Stimulated activated naive CD4-positive, alpha-beta T cell (primary cell): Measurements from ENCODE around the gene CAMKK1.

Experiments
- DNase-seq, 6 experiments: peaks; one replicate each; lab custom pipeline; 2025; lab: John Stamatoyannopoulos, UW

The CAMKK1 gene

DNA sequence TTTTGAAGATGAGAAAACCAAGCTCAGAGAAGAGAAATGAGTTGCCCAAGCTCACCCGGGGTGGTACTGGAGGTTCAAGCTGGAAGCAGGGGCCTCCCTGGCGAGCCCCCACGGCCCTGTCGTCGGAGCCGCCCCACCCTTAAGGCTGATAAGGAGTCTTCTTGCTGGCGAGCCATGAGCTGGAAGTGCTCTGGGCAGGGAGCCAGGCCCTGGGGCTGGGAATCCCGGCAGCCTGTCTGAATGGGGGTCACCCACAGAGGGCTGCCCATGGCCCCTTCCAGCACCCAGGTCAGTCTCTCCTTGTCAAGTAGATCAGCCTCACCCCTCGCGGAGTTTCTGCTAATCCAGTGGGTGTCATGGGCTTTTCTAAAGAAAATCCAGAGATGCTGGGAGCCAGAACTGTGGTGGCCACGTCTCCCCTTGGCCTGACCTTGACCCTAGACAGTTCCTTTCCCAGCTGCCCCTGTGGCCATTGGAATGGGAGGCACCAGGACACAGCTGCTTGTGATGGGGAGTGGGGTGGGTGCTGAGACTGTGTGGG lies 24.6 kb upstream of the CAMKK1 start:
- DNase-seq, result no peak

DNA sequence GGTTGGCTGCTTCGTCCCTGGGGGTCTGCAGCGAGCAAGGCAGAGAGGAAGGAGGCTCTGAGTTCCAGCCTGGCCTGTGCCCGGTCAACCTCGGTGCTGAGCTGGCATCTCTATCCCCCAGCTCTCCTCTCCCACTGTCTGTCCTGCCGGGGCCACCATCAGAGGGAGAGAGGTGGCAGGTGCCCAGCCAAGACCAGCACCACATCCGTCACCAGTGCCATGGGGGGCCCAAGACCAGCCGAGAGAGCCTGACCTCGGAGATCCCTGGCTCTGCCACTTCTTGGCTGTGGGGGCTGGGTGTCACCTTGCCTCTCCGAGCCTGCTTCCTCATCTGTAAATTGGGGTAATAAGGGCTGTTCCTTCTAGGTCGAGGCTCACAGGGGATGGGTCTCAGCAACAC lies 24.0 kb upstream of the CAMKK1 start:
- no peak for DNase-seq

DNA sequence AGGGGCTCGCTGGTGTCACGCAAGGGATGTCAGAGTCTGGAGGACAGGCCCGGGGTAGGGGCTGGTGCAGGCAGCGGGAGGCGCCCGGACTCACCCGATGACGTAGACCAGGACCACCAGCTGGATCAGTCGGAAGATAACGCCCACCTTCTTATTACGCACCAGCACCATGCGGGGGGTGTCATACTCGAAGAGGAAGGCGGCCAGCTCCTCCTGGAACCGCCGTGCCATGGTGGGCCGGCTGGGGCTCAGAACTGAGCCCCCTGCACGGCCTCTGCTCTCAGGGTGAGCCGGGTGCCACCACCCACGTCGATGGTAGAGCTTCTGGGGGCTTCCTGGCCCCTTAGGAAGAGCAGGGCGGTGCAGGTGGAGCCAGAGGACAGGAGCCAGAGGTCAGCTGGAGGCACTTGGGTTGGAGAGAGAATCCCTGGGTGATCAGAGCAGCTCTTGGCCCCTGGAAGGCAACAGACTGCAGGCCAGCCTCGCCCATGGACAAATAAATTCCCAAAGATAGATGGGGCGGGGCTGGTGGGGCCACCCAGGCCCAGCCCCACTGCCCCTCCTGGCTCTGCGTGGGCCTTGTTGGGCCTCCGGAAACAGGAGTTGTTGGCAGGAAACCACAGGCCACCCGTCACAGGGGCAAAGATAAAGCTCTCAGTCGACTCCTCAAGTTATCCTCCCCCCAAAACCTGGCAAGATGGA lies 23.3 kb upstream of the CAMKK1 start, which contains the start of gene P2RX1:
Gene P2RX1 (minus strand): TSS at position 471 of the 702 bp plus-strand sequence. CDS start 240 bp downstream, at position 231.
- peak in 3 of 6 experiments; percentile 12 to 19 (median 12) for DNase-seq

DNA sequence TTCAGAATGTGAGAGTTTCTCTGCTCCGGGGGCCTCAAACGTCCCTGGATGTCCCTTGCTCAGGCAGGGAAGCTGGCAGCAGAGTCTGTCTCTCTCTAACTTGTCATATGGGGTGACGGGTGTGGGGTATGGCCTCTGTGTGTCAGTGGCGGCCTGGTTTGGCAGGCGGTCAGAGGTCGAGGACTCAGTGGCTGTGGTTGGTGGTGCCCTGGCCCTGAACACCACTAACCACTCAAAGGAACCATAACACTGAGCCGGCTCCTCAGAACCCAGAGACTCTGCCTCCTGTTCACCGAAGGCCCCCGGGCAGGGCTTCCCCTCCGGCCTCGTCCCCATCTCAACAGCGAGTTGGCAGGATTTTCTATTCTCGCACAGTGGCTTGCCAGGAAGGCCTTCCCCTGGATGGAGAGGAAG lies 22.7 kb upstream of the CAMKK1 start:
- DNase-seq, result no peak

DNA sequence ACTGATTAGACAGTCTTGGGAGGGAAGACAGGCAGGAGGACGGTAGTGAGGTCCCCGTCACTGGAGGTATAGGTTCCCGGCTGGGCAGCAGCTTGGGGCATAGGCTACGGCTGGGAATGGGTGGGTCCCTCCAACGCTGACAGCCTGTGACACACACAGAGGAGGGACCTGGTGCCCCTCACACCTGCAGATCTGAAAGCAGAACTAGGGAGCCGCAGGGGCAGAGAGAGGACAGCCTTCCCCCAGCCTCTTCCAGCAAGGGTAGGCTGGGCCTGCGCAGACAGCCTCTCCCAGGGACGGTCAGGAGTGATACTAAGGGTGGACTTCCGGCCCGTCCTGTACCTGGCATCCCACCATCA lies 21.4 kb upstream of the CAMKK1 start:
- DNase-seq, result no peak

DNA sequence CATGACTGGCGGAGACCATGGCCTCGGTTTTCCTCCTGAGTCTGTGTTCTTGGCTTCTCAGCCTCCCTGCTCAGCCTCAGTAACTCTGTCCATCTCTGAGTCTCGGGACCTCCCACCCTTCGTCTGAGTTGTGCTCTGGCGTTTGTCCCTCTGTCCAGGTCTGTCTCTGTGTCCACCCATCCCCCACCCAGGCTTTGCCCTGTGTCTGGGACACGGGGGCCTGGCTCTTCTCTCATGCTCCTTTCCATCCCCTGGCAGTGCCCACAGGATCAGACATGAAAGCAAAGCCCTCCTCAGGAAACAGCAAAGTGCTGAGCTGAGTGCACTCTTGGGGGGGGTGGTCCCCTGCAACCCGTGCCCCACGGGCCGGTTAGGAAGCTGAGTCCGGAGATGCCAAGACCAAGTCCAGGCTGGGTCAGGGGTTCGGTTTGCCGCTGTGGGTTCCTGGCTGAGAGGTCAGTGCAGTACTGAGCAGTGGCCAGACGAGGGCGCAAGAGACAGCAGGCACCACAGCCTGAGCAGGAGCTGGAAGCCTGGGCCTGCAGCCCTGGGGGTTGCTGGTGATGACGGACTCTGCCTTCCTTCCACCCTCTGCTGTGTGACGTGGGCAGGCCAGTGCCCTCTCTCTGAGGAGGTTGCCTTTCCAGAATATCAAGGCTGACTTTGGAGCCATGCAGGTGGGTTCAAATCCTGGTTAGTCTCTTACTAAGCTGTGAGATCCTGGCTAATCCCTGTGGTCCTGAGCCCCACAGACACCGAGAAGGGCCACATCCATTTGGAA lies 20.9 kb upstream of the CAMKK1 start:
- DNase-seq, result peak; percentile 36 to 85 (median 70)

DNA sequence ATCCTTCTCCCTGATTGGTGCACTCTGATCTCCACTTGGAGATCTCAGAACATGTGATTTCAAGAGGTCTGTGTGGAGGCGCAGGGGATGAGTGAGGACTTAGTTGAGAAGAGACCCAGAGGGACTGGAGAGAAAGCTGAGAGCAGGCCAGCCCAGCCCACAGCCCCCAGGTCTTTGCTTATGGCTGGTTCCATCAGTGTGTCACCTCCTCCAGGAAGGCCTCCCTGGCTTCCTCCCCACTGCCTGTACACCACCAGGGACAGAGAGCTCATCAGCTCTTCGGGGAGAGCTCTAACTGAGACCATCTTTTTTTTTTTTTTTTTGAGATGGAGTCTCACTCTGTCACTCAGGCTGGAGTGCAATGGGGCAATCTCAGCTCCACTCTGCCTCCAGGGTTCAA lies 20.0 kb upstream of the CAMKK1 start:
- no peak for DNase-seq

DNA sequence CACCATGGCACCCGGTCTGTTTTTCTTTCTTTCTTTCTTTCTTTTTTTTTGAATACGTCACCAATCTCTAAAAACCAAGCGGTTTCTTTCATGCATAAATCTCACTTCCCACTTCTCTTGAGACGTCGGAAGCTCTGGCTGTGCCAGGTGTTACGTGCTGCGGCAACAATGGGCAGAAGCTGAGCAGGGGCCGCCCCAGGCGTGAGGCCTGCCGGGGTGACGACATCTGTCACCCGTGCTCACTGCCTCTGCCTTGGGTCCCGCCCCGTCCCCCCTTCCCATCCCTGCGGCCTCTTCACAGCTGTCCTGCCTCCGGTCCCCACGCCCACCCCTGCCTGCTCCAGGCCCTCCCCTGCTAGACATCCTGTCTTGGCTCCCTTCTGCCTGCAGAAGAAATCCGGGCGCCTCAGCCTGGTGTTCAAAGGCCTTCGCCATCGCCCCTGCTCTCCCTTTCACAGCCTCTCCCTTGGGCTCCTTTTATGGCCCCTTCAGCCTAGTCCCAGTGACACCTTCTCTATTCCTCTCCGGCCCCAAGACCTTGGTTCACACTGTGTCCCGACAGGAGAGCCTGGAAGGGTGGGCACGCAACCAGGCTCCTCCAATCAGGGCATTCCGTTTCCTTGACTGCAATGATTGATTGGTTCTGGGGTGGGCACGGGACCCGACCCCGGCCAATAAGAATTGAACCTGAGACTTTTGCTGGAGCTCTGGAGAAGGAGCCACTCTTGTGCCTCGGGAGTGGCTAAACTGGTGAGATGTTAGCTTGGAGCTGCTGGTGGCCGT lies 18.6 kb upstream of the CAMKK1 start:
- peak; percentile 69 to 90 (median 76) for DNase-seq

DNA sequence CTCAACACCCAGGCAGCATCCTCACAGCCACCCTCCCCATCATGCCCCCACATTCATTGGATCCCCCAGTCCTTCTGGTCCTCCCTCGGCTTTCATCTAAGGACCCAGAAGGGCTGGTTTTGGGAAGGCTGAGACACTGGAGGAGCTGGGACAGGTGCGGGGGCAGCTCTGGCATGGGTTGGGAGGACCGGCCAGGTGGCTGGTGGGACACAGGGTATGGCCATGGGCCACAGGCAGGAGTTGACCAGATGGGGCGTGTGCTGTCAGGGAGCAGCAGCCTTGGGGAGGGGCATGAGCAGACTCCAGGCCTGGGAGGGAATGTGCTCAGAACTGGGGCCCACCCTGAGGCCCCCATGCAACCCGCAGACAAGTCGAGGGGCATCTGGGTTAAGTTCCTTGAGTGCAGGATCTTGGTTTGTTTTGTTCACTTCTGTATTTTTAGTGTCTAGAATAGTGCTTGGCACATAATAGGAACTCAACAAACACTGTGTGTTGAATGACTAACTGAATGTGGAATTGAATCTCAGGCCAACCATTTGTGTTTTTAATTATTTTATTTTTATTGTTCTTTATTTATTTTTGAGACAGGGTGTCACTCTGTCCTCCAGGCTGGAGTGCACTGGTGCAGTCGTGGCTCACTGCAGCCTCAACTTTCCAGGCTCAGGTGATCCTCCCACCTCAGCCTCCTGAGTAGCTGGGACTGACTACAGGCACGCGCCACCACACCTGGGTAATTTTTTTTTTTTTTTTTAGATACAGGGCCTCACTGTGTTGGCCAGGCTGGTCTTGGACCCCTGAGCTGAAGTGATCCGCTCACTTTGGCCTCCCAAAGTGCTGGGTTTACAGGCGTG lies 17.8 kb upstream of the CAMKK1 start:
- DNase-seq, result peak in 1 of 6 experiments; percentile 35

DNA sequence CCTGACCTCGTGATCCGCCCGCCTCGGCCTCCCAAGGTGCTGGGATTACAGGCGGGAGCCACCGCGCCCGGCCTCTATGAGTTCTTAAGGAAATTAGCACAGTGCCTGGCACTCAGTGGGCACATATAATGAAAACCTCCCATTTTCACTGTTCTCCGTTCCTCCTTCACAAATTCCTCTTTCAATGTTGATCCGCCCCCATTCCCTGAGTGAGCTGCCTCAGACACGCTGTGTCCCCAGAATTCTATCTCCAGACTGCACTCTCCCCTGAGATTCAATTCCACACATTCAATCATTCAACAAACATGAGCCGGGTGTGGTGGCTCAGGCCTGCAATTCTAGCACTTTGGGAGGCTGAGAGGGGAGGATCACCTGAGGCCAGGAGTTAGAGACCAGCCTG lies 16.4 kb upstream of the CAMKK1 start:
- no peak for DNase-seq

DNA sequence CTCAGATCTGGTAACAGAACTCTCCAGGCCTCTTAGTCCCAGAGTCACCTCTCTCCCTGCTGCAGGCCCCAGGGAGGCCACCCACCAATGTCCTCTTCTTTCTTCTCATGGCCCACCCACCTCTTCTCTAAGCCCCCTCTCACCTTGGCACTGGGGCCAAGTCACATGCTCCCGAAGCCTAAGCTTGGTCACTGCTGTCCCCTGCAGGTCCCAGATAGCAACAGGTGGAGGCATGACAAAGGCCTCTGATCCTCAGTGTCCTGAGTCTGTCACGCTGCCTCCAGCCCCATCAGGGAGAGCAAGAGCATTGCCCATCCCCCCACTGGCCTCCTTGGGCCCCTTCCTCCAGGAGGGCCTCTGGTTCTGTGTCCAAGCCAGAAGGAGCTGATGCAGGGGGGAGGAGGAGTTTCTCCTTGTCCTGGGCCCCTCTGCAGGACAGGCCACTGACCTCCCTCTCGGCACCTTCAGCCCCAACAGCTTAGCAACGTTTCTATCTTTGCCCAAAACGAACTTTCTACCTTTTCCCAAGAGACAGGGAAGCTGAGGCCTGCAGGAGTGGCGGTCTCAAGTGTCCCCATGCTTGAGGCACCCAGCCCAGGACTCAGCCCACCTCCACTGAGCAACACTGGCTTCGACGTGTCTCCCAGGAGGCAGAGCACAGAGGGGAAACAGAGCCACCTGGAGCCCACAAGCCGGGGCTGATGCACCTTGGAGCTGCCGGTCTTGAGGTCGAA lies 14.8 kb upstream of the CAMKK1 start:
- DNase-seq, result no peak

DNA sequence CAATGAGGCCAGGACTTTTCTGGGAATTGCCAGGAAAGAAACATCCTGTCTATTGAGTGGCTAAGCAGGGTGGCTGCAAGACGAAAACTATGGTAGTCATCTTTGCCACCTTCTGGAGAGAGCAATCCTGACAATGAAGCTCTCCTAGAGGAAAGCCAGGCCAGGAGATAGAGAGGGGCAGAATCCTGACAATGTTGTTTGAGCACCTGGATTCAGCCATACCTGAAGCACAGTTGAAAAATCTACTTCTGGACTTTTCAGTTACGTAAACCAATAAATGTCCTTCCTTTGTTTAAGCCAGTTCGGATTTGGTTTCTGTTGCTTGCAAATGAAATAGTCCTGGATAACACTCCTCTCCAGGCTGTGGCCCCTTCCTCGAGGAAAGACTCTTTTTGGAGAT lies 14.0 kb upstream of the CAMKK1 start:
- no peak for DNase-seq

DNA sequence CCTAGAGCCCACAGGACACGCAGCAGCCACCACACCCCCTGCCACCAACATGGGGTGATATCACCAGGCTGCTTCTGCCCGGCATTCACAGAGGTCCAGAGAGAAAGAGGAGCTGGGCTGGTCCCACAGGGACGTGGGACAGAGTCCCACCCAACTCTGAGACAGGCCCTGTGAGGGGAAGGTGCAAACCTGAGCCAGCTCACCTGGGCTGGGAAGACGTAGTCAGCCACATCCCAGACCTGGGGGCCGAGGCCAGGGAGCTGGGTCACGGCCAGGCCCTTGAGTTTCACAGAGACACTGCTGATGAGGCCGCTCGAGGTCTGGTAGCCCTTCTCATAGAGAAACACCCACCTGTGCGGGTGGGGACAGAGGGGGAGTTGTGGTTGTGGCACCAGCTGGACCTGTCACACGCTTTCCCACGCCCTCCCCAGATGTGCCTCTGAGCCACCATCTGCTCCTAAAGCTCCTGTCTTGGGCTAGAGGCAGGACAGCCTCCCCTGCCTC lies 12.2 kb upstream of the CAMKK1 start:
- no peak for DNase-seq

DNA sequence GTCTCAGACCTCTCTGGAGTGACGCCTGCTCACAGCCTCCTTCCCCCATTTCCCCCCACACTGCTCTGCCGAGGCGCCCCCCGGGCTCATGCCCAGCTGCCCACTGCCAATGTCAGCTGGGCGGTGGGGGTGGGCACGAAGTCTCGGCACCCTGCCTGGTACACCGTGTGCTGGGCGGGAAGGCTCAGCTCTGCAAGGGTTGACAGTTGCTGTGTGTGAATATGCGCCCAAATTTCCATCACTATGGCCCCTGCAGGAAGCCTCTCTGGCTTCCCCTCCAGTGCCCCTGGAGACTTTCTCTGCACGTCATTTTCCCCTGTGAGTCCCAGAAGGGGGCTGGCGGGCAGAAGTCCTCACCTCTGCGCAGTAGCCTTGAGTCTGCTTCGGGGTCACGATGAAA lies 11.6 kb upstream of the CAMKK1 start:
- no peak for DNase-seq

DNA sequence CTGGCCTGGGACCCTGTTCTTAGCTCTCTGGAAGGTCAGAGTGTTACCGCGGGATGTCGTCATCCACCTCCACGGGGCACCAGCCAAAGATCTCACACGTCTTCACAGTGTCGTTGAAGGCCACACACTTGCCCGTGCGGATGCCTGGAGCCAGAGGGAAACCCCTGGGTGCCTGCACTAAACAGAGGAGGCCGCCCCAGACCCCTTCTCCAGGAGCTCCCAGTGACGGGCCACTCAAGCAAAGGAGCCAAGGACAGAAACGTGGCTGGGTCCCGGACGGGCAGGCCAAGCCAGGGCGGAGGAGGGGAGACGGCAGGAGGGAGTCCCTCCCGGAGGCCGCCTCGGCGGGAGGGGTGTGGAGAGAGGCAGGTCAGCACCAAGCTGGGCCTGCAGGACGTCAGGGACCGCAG lies 11.0 kb upstream of the CAMKK1 start:
- no peak for DNase-seq

DNA sequence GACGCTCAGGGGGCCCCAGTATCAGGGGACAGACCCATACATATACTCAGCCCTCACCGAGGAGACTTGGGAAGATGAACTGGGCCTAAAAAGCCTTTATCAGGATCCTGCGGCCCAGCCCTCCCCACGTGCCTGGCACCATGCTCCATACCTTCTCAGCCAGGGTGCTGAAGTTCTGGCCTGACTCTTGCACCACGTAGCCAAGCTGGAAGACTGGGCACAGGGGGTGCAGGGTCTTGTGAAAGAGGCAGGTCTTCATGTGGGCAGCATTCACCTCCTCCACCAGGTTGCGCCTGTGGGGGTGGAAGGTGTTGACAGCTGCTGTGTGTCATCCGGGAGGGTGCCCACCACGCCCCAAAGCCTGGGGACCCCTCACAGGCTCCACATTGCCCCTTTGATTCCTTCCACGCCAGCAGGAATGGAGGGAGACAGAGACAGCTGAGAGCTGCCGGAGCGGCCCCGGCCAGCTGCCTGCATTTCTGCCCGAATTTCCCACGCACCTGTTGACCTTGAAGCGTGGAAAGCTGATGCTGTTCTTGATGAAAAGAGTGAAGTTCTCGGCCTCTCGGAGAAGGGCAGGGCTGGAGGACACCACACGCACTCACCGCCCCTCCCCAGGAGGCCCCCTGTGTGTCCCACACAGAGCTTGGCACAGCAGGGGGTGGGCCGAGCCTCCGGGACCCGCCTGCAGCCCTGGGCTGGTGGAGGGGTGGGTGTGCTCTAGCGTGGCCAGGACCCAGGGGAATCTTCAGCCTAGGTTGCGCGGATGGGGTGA lies 10.4 kb upstream of the CAMKK1 start:
- DNase-seq, result no peak

DNA sequence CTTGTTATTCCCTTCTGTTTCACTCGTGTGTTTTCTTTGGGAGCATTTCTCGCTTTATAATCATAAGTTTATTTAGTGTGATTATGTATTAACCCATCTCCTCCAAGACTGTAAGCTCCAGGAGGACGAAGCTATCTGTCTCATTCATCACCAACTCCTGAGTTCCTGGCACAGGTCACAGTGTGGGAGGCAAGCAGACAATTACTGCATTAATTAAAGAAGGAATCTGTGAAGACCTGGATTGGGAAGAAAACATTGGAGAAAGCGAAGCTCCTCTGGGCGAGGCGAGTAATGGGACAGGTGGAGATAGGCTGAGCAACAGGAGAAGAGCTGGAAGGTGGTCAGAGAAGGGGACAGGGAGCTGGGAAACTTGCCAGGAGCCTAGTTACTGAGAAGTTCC lies 7.8 kb upstream of the CAMKK1 start:
- no peak for DNase-seq

DNA sequence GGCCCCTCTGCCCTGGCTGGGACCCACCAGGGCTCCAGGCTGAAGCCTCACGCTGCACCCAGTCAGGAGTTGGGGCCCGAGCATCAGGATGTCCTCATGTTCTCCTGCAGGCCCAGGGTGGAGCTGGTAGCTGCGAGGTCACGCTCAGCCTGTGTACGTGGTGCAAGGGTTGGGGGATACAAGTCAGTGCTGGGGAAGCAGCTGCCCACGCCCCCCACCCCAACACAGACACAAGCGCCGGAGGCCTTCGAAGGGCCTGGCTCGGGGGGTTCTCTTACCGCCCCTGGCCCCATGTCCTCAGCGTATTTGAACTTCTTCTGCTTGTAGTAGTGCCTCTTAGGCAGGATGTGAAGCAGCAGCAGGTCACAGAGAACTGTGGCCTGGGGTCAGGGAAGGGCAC lies 4.9 kb upstream of the CAMKK1 start:
- DNase-seq, result no peak

DNA sequence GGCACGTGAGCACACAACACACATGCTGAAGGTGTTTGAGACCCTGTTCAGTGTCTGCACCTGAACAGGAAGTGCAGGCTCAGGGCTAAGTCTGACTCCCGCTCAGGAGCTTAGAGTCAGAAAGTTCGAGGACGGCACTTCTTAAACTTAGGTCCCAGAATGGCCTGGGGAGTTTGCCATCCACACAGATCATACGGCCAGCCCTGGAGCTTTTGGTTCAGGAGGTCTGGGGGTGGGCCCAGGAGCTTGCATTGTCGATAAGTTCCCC lies 4.0 kb upstream of the CAMKK1 start:
- no peak for DNase-seq
